A549 (cell line): ENCODE results near the gene NPB. TPM values are rescaled to one million over a fixed set of nuclear protein-coding genes. Genes with fewer than 3 reads are reported as not detected.

ENCODE experiments used
- ATAC-seq, 2 experiments: fragments of 200-7000 bp in 1 of 2; fragments of >200 bp in 1 of 2; cut with Nextera tagmentation in 1 of 2; cut with Tn5 transposase in 1 of 2; 3 replicates each; pipeline versions ENCODE4 v1.8.0 to v1.9.1; 2018 to 2020; ENCODE audit warnings: mild to moderate bottlenecking in 1 of 2, moderate library complexity in 1 of 2
- CTCF ChIA-PET: fragments of 300-600 bp; sonication (Branson Sonifier 250); formaldehyde crosslinking; extraction: SDS; loops from one replicate; lab custom pipeline; 2021; ENCODE audit warnings: antibody characterized with exemption, inconsistent platforms; lab: Yijun Ruan, JAX
- POLR2A ChIA-PET: fragments of 350-600 bp; formaldehyde crosslinking; extraction: SDS; loops from one replicate; lab custom pipeline; 2021; ENCODE audit warnings: antibody characterized with exemption, inconsistent platforms; lab: Yijun Ruan, JAX
- DNase-seq, 2 experiments: peaks; one replicate each; pipeline versions ENCODE4 v3.0.0 to v3.0.0-alpha.2; 2011 to 2016; ENCODE audit warnings: low read depth in 1 of 2, low spot score in 1 of 2
- FAIRE-seq: peaks from 2 replicates; lab custom pipeline; 2011; peaks lifted over from hg19 to GRCh38; lab: Jason Lieb, UNC
- H3K27ac ChIP-seq, 2 experiments: fragments of >200 bp; sonication (Bioruptor Twin); formaldehyde crosslinking; 3 replicates each; pipeline ENCODE4 v1.5.1; 2016 to 2017
- H3K4me1 ChIP-seq: fragments of >200 bp; sonication (Bioruptor Twin); formaldehyde crosslinking; 3 replicates; pipeline ENCODE4 v1.6.1; 2016
- H3K4me2 ChIP-seq: fragments of >200 bp; sonication (Bioruptor Twin); formaldehyde crosslinking; 3 replicates; pipeline ENCODE4 v1.6.1; 2016
- H3K4me3 ChIP-seq: fragments of >200 bp; sonication (Bioruptor Twin); formaldehyde crosslinking; 3 replicates; pipeline ENCODE4 v1.5.1; 2016
- H3K9me3 ChIP-seq: fragments of >200 bp; sonication (Bioruptor Twin); formaldehyde crosslinking; 3 replicates; pipeline ENCODE4 v1.6.1; 2016
- CBX2 ChIP-seq: fragments of 200-600 bp; sonication (generic); IDR thresholded peaks from 2 replicates; pipeline ENCODE4 v1.6.1; 2016; ENCODE audit warnings: low read depth, mild to moderate bottlenecking, borderline replicate concordance
- CBX8 ChIP-seq: fragments of 200-600 bp; sonication (generic); IDR thresholded peaks from 2 replicates; pipeline ENCODE4 v1.6.1; 2016
- CEBPB ChIP-seq, 2 experiments: fragments of >200 bp in 1 of 2; sonication (Bioruptor Twin) in 1 of 2; formaldehyde crosslinking in 1 of 2; IDR thresholded peaks; 2 replicates each; pipeline ENCODE4 v1.6.1; 2012 to 2016
- EHMT2 ChIP-seq: fragments of 200-600 bp; sonication (generic); IDR thresholded peaks from 2 replicates; pipeline ENCODE4 v1.6.1; 2016; ENCODE audit warnings: antibody characterized with exemption, low read depth, mild to moderate bottlenecking, moderate library complexity
- ELK1 ChIP-seq: fragments of 150-350 bp; IDR thresholded peaks from 2 replicates; pipeline ENCODE4 v1.6.1; 2014; ENCODE audit warnings: low read depth, mild to moderate bottlenecking, low read length
- FOSB ChIP-seq: fragments of 250-450 bp; sonication (Bioruptor Pico); IDR thresholded peaks from 2 replicates; pipeline ENCODE4 v1.5.0; 2020; ENCODE audit warnings: mild to moderate bottlenecking, moderate library complexity
- FOSL2 ChIP-seq, 2 experiments: fragments of 450-650 bp in 1 of 2; fragments of >200 bp in 1 of 2; sonication (Bioruptor Twin) in 1 of 2; formaldehyde crosslinking; IDR thresholded peaks; 2 replicates each; pipeline versions ENCODE4 v1.5.0 to v1.6.1; 2016 to 2020; ENCODE audit warnings: mild to moderate bottlenecking in 1 of 2, moderate library complexity in 1 of 2
- FOXS1 ChIP-seq: fragments of 250-450 bp; sonication (Bioruptor Pico); IDR thresholded peaks from 2 replicates; pipeline ENCODE4 v1.5.0; 2020; ENCODE audit warnings: mild to moderate bottlenecking, moderate library complexity
- GATA3 ChIP-seq: IDR thresholded peaks from 2 replicates; pipeline ENCODE4 v1.6.1; 2012; ENCODE audit warnings: borderline replicate concordance
- HEYL ChIP-seq: fragments of 250-450 bp; sonication (Bioruptor Pico); IDR thresholded peaks from 2 replicates; pipeline ENCODE4 v1.8.0; 2021; ENCODE audit warnings: mild to moderate bottlenecking, moderate library complexity
- HOXA7 ChIP-seq: fragments of 250-450 bp; sonication (Bioruptor Pico); IDR thresholded peaks from 2 replicates; pipeline ENCODE4 v1.5.0; 2020; ENCODE audit warnings: mild to moderate bottlenecking, moderate library complexity
- HOXB5 ChIP-seq: fragments of 250-450 bp; sonication (Bioruptor Pico); IDR thresholded peaks from 2 replicates; pipeline ENCODE4 v1.5.0; 2020; ENCODE audit warnings: mild to moderate bottlenecking, moderate library complexity
- JUNB ChIP-seq: fragments of >200 bp; sonication (Bioruptor Twin); formaldehyde crosslinking; IDR thresholded peaks from 2 replicates; pipeline ENCODE4 v1.6.1; 2016
- KDM1A ChIP-seq: fragments of 200-600 bp; sonication (generic); IDR thresholded peaks from 2 replicates; pipeline ENCODE4 v1.6.1; 2016; ENCODE audit warnings: low read depth, mild to moderate bottlenecking
- MAFK ChIP-seq: fragments of 450-650 bp; IDR thresholded peaks from 2 replicates; pipeline ENCODE4 v1.6.1; 2014; ENCODE audit not compliant: partially characterized antibody
- MAX ChIP-seq: IDR thresholded peaks from 2 replicates; pipeline ENCODE4 v1.6.1; 2012
- MAZ ChIP-seq: fragments of 150-350 bp; IDR thresholded peaks from 2 replicates; pipeline ENCODE4 v1.6.1; 2014; ENCODE audit warnings: antibody characterized with exemption, low read depth, low read length, borderline replicate concordance
- MYC ChIP-seq: IDR thresholded peaks from 2 replicates; pipeline ENCODE4 v1.6.1; 2012; ENCODE audit warnings: mild to moderate bottlenecking, inconsistent platforms, low read length, improper control_type of control experiment, borderline replicate concordance
- NR3C1 ChIP-seq: fragments of >200 bp; sonication (Bioruptor Twin); formaldehyde crosslinking; IDR thresholded peaks from 3 replicates; pipeline ENCODE4 v1.6.1; 2017
- PHF8 ChIP-seq: fragments of 200-600 bp; sonication (generic); IDR thresholded peaks from 2 replicates; pipeline ENCODE4 v1.6.1; 2016; ENCODE audit warnings: low read depth, mild to moderate bottlenecking, antibody characterized with exemption, moderate library complexity, borderline replicate concordance
- POLR2AphosphoS2 ChIP-seq: conservative IDR thresholded peaks from 2 replicates; pipeline ENCODE4 v1.6.1; 2012; ENCODE audit warnings: low read length, improper control_type of control experiment, inconsistent platforms
- RAD21 ChIP-seq, 2 experiments: fragments of >200 bp in 1 of 2; sonication (Bioruptor Twin) in 1 of 2; formaldehyde crosslinking in 1 of 2; IDR thresholded peaks in 1 of 2; conservative IDR thresholded peaks in 1 of 2; 2 replicates in 1 of 2; 3 replicates in 1 of 2; pipeline ENCODE4 v1.6.1; 2012 to 2018; ENCODE audit warnings: inconsistent platforms in 1 of 2
- RARB ChIP-seq: fragments of 250-450 bp; sonication (Bioruptor Pico); IDR thresholded peaks from 2 replicates; pipeline ENCODE4 v1.8.0; 2021; ENCODE audit warnings: mild to moderate bottlenecking, moderate library complexity
- RCOR1 ChIP-seq: fragments of 150-350 bp; IDR thresholded peaks from 2 replicates; pipeline ENCODE4 v1.6.1; 2014; ENCODE audit warnings: antibody characterized with exemption, low read length, low read depth
- SMC3 ChIP-seq: fragments of >200 bp; sonication (Bioruptor Twin); formaldehyde crosslinking; IDR thresholded peaks from 3 replicates; pipeline ENCODE4 v1.6.1; 2018; ENCODE audit warnings: inconsistent platforms
- TP53 ChIP-seq: fragments of 250-450 bp; sonication (Bioruptor Pico); IDR thresholded peaks from 2 replicates; pipeline ENCODE4 v1.5.0; 2021; ENCODE audit warnings: mild to moderate bottlenecking, moderate library complexity
- USF2 ChIP-seq: fragments of 450-650 bp; IDR thresholded peaks from 2 replicates; pipeline ENCODE4 v1.6.1; 2014; ENCODE audit warnings: antibody characterized with exemption
- ZC3H11A ChIP-seq: fragments of 450-650 bp; IDR thresholded peaks from 2 replicates; pipeline ENCODE4 v1.6.1; 2014; ENCODE audit warnings: antibody characterized with exemption, mild to moderate bottlenecking
- ZFP36 ChIP-seq: fragments of 450-650 bp; IDR thresholded peaks from 2 replicates; pipeline ENCODE4 v1.6.1; 2014; ENCODE audit warnings: borderline replicate concordance; ENCODE audit not compliant: partially characterized antibody
- WGBS: methylation state at CpG from one replicate; pipeline ENCODE4 v1.1.6; 2017; ENCODE audit errors: missing lambda C conversion rate; 5-methylcytosine and 5-hydroxymethylcytosine counted together
- polyA plus RNA-seq, 4 experiments: library from polyadenylated mRNA; depleted of rRNA in 3 of 4; stranded (reverse); fragments of >200 nt; fragmentation: RNase III in 1 of 4; extraction: RNeasy Plus Mini Kit Qiagen cat#74134 plus additional on column Dnase treatment in 1 of 4; gene quantifications; 2 replicates in 3 of 4; 3 replicates in 1 of 4; pipeline ENCODE4 v1.2.3, GENCODE V29; 2011 to 2017
- TF ChIP-seq, protein P1 (sequence below): IDR thresholded peaks from 2 replicates; pipeline ENCODE4 v1.6.1; 2012
- TF ChIP-seq, protein P2 (sequence below): fragments of 250-450 bp; sonication (Bioruptor Pico); IDR thresholded peaks from 2 replicates; pipeline ENCODE4 v1.5.0; 2021; ENCODE audit warnings: mild to moderate bottlenecking, moderate library complexity, borderline replicate concordance

NPB gene
- polyA plus RNA-seq, 2 of the 4 experiments (the other 2 are of a cell fraction), result 0.41 to 0.45 TPM

DNA sequence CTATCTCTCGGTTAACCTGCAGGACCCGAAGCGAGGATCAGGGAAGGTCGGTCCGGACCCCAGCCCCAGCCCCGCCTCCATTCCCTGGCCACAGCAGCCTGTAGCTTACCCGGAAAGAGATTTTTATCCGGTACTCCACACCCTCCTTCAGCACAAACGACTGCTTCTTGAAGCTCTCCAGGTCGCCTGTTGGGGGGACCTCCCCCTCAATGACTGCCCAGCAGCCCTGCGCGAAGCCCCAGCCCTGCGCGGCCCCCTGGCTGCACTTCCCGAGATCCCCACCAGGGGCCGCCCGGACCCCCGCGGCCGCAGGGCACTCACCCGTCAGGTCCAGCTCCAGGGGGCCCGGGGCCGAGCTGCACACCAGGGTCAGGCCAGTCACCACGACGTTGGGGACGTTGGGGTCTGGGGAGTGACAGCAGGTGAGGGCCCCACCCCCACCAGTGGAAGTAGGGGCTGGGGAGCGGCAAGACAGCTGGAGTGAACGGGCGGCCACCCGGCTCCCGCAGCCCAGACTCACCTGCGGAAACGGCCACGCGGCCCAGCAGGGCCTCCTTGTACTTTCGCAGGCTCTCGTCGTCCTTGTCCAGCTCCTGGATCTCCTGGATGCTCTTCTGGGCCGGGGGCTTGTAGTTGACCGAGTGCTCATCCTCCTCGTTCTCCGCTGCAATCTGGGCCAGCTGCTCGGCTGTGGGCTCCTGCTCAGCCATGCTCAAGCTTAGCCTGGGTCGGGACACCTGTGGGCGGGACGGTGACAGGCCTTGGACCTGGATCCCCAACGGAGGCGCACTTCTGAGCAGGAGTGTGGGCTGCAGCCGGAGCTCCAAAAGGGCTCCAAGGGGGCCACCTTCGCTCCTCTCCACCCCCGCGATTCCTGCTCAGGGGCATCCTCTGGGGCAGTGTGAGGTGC, 32.6 kb upstream of the NPB start (continued):
- TF ChIP-seq POLR2AphosphoS2, result no peak; the same call in 1 of the 2 replicates

DNA sequence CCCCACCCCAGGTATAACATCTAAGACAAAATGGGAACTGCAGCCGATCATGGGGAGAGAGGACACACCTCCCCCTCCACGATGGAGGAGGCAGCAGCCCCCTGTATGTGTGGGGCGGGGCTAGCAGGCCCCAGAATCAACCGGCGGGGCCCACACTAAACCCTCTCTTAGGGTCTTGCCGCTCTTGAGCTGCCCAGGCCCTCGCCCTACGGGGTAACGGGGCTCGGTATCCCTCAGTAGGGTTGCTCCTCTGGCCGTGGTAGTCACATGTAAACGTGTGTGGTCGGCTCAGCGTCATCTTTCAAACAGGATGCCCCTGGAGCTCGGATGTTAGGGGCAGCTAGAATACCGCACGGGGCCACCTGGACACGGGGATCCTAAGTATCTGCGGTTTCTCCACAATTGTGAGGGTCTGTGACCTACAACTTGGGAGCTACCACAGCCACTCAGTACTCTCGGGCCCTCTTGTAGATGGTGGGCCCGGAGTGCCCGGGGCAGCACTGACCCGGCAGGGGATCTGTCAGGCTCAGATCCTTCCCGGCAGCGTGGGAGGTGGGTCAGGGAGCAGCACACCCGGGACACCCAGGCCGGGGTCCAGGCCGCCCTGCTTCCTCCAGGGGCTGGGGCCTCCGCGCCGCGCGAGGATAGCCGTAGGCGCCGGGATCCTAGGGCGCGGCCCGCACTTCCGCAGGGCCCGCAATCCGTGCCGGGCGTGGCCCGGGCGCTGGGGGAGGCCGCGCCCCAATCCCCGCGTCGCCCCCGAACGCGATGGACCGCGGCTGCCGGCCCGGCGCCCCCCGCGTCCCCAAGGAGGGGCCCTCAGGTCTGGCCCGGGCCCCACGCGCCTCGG, 31.7 kb upstream of the NPB start:
- H3K4me2 ChIP-seq, result peak overlapping the region; percentile 97
- peak overlapping the region; percentile 97 to 100 for H3K27ac ChIP-seq
- ChIA-PET CTCF (interaction anchor here (0.9 to 8.6 kb wide), 28 partner anchors 9 to 167 kb away, joined by 3 to 126 read pairs (median 6); partner anchors contain the start of genes ALYREF, ANAPC11, CENPX and DCXR), POLR2A (interaction anchor here (0.6 to 1.9 kb wide), 5 partner anchors 9 to 266 kb away, joined by 3 to 6 read pairs (median 4); partner anchors contain the start of gene P4HB)
- H3K4me3 ChIP-seq, result peak overlapping the region; percentile 99
- 4% methylated on average over 22 of the region's 65 CpGs for WGBS
- ATAC-seq, result peak in 1 of 2 experiments; percentile 2; a peak in 3 of 6 replicates
- no peak for FAIRE-seq
- no peaks in the 10 kb centered on the region for H3K9me3 ChIP-seq
- H3K4me1 ChIP-seq, result peaks cover 46% of the 10 kb centered on the region
- peak in 1 of 2 experiments; percentile 69 for DNase-seq
- TF ChIP-seq HOXA7 (CRISPR knock-in tag), result no peak
- no peak for TF ChIP-seq ZC3H11A
- peak; percentile 84 for TF ChIP-seq POLR2AphosphoS2
- no peak for TF ChIP-seq NR3C1
- no peak for TF ChIP-seq MAFK
- TF ChIP-seq SMC3, result no peak
- TF ChIP-seq RCOR1, result no peak
- no peak for TF ChIP-seq EHMT2
- TF ChIP-seq USF2, result no peak
- no peak for TF ChIP-seq HEYL
- TF ChIP-seq RARB (CRISPR knock-in tag), result no peak
- TF ChIP-seq, protein P1, sequence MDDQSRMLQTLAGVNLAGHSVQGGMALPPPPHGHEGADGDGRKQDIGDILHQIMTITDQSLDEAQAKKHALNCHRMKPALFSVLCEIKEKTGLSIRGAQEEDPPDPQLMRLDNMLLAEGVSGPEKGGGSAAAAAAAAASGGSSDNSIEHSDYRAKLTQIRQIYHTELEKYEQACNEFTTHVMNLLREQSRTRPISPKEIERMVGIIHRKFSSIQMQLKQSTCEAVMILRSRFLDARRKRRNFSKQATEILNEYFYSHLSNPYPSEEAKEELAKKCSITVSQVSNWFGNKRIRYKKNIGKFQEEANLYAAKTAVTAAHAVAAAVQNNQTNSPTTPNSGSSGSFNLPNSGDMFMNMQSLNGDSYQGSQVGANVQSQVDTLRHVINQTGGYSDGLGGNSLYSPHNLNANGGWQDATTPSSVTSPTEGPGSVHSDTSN, result peak; percentile 15; the same call in 1 of the 2 replicates
- no peak for TF ChIP-seq FOXS1
- no peak for TF ChIP-seq CBX8
- TF ChIP-seq GATA3, result 0 out of 2 replicates have a peak, but pooled peaks have one; percentile 11
- no peak for TF ChIP-seq MAZ
- no peak for TF ChIP-seq KDM1A
- no peak for TF ChIP-seq ELK1
- peak; percentile 63 for TF ChIP-seq HOXB5
- peak; percentile 72; the same call in 1 of the 2 replicates for TF ChIP-seq TP53 (CRISPR knock-in tag)
- peak; percentile 68 for TF ChIP-seq MAX
- TF ChIP-seq, protein P2, sequence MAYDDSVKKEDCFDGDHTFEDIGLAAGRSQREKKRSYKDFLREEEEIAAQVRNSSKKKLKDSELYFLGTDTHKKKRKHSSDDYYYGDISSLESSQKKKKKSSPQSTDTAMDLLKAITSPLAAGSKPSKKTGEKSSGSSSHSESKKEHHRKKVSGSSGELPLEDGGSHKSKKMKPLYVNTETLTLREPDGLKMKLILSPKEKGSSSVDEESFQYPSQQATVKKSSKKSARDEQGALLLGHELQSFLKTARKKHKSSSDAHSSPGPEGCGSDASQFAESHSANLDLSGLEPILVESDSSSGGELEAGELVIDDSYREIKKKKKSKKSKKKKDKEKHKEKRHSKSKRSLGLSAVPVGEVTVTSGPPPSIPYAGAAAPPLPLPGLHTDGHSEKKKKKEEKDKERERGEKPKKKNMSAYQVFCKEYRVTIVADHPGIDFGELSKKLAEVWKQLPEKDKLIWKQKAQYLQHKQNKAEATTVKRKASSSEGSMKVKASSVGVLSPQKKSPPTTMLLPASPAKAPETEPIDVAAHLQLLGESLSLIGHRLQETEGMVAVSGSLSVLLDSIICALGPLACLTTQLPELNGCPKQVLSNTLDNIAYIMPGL (CRISPR knock-in tag), result no peak
- TF ChIP-seq JUNB, result no peak
- no peak for TF ChIP-seq ZFP36
- TF ChIP-seq MYC, result no peak; the same call in 1 of the 2 replicates
- TF ChIP-seq RAD21 (conservative IDR thresholded peaks at IDR 0.05 in 1 of 2, IDR thresholded peaks at IDR 0.05 in 1 of 2), result no peak
- TF ChIP-seq PHF8, result peak; percentile 66; the same call in 1 of the 2 replicates
- TF ChIP-seq FOSL2 (IDR thresholded peaks at IDR 0.05), result no peak
- TF ChIP-seq FOSL2 (CRISPR knock-in tag; IDR thresholded peaks at IDR 0.05), result no peak
- peak; percentile 66; the same call in 1 of the 2 replicates for TF ChIP-seq FOSB (CRISPR knock-in tag)
- TF ChIP-seq CBX2, result no peak
- no peak for TF ChIP-seq CEBPB (IDR thresholded peaks at IDR 0.05)
